ENCODE data around the gene TSC1. TPM values are rescaled to one million over a fixed set of nuclear protein-coding genes. Genes with fewer than 3 reads are reported as not detected.

Gene TSC1
- total and polyA plus RNA-seq, 3 donors from 2014 or later, result 78.4 to 108 (median 100) TPM

DNA sequence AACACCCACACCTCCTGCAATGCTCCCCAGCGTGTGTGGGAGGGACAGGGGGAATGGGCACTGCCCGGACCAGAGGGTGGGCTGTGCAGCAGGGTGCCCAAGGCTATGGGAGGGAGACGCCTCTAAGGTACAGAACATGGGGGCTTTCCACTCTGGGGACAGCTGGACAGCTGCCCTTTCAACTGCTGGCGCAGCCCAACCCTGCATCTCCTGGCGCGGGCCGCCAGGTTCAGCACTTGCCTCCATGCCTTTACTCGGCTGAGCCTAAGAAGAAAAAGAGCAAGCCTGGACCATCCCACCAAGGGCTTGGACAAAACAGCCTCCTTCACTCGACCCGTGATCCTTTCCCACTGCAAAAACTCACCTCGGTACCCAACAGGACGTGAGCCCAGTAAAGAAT lies 81.3 kb downstream of the TSC1 start:
- Histone ChIP-seq H3K9me3 (no peaks in the 10 kb centered on the region), H3K36me3 (ENCODE audit: low read depth, missing control alignments) (no peaks in the 10 kb centered on the region), H3K4me1 (no peaks in the 10 kb centered on the region), H3K4me3 (no peak overlapping the region), H3K27me3 (no peaks in the 10 kb centered on the region), H3K27ac (no peak overlapping the region)
- intact Hi-C loops (cut with DNase I; ENCODE audit: low total_unique reads), result no loop called here
- TF ChIP-seq POLR2A (IDR thresholded peaks at IDR 0.05), result no peak
- TF ChIP-seq, protein P1, sequence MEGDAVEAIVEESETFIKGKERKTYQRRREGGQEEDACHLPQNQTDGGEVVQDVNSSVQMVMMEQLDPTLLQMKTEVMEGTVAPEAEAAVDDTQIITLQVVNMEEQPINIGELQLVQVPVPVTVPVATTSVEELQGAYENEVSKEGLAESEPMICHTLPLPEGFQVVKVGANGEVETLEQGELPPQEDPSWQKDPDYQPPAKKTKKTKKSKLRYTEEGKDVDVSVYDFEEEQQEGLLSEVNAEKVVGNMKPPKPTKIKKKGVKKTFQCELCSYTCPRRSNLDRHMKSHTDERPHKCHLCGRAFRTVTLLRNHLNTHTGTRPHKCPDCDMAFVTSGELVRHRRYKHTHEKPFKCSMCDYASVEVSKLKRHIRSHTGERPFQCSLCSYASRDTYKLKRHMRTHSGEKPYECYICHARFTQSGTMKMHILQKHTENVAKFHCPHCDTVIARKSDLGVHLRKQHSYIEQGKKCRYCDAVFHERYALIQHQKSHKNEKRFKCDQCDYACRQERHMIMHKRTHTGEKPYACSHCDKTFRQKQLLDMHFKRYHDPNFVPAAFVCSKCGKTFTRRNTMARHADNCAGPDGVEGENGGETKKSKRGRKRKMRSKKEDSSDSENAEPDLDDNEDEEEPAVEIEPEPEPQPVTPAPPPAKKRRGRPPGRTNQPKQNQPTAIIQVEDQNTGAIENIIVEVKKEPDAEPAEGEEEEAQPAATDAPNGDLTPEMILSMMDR (IDR thresholded peaks at IDR 0.05), result no peak
- WGBS, 2 donors, result 88 to 90% methylated on average over 11 to 12 of the region's 12 CpGs
- no peak for DNase-seq

DNA sequence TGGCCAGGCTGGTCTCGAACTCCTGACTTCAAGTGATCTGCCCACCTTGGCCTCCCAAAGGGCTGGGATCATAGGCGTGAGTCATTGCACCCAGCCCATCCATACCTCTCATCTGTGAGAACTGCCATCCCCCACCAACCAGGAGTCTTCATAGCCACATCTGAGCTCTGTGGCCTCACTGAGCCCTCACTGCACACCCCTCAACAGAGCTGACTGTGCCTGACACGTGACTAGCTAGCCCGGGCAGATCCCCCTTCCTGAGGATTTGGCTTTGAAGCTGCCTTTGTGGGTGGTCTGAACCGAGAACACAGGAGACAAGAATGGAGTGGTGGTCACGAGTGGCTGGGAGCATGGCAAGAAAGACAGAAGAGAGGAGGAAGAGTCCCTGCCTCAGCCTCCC lies 81.9 kb downstream of the TSC1 start:
- intact Hi-C loops (cut with DNase I; ENCODE audit: low total_unique reads), result no loop called here
- 78 to 85% methylated on average over 6 of the region's 6 CpGs for WGBS, 2 donors
- DNase-seq, result no peak
- no peak overlapping the region for H3K4me3 ChIP-seq
- no peak for TF ChIP-seq POLR2A (IDR thresholded peaks at IDR 0.05)
- TF ChIP-seq, protein P1 (IDR thresholded peaks at IDR 0.05), result no peak
- H3K36me3 ChIP-seq (ENCODE audit: low read depth, missing control alignments), result no peaks in the 10 kb centered on the region
- H3K27me3 ChIP-seq, result no peaks in the 10 kb centered on the region
- peaks cover 3% of the 10 kb centered on the region for H3K4me1 ChIP-seq
- no peaks in the 10 kb centered on the region for H3K9me3 ChIP-seq
- H3K27ac ChIP-seq, result no peak overlapping the region

DNA sequence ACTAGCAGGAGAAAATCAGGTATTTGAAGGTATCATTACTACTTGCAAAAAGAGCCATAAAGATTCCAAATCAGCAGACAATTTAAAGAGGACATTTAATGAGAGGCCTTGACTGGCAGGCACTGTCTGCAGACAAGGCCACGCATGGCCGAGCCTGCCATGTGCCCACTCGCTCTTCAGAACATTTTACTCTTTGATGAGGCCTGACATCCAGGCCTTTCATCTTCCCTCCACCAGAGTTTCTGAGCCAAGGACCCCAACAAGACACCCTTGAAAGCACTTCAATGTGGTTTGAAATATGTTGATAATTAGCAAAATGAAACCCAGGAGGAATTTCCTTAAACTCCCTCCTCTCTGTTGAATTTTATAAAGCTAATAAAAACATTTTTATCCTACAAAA lies 82.8 kb downstream of the TSC1 start:
- Histone ChIP-seq H3K36me3 (ENCODE audit: low read depth, missing control alignments) (no peaks in the 10 kb centered on the region), H3K4me1 (peaks cover 8% of the 10 kb centered on the region), H3K9me3 (no peaks in the 10 kb centered on the region), H3K27ac (no peak overlapping the region), H3K27me3 (no peaks in the 10 kb centered on the region), H3K4me3 (no peak overlapping the region)
- no peak for DNase-seq
- TF ChIP-seq, protein P1 (IDR thresholded peaks at IDR 0.05), result no peak
- TF ChIP-seq POLR2A (IDR thresholded peaks at IDR 0.05), result no peak
- intact Hi-C loops (cut with DNase I; ENCODE audit: low total_unique reads), result no loop called here
- 86% methylated on average over 3 of the region's 3 CpGs for WGBS, 2 donors

DNA sequence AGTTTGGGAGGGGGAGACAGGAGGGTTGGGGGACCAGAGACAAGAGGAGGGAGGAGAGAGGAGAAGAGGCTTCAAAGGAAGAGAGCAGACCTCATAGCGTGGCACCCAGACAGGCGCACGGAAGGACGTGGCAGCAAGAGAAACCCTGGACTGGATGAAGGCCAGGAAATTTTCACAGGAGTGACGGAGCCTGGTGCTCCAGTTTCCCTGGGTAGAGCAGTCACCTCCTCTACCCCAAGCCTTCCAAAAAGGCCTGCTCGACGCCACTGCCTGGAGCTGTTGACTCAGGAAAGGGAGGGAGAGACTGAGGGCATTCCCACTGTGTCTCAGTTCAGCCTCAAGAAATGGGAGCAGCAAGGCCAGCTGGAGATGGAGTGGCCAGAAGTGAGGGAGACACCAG lies 85.7 kb downstream of the TSC1 start:
- Histone ChIP-seq H3K4me1 (peaks cover 8% of the 10 kb centered on the region), H3K27me3 (no peaks in the 10 kb centered on the region), H3K27ac (no peak overlapping the region), H3K9me3 (no peaks in the 10 kb centered on the region), H3K36me3 (ENCODE audit: low read depth, missing control alignments) (no peaks in the 10 kb centered on the region), H3K4me3 (no peak overlapping the region)
- DNase-seq, result no peak
- TF ChIP-seq POLR2A (IDR thresholded peaks at IDR 0.05), result no peak
- TF ChIP-seq, protein P1 (IDR thresholded peaks at IDR 0.05), result no peak
- WGBS, 2 donors, result 79 to 84% methylated on average over 7 of the region's 7 CpGs
- intact Hi-C loops (cut with DNase I; ENCODE audit: low total_unique reads), result no loop called here

DNA sequence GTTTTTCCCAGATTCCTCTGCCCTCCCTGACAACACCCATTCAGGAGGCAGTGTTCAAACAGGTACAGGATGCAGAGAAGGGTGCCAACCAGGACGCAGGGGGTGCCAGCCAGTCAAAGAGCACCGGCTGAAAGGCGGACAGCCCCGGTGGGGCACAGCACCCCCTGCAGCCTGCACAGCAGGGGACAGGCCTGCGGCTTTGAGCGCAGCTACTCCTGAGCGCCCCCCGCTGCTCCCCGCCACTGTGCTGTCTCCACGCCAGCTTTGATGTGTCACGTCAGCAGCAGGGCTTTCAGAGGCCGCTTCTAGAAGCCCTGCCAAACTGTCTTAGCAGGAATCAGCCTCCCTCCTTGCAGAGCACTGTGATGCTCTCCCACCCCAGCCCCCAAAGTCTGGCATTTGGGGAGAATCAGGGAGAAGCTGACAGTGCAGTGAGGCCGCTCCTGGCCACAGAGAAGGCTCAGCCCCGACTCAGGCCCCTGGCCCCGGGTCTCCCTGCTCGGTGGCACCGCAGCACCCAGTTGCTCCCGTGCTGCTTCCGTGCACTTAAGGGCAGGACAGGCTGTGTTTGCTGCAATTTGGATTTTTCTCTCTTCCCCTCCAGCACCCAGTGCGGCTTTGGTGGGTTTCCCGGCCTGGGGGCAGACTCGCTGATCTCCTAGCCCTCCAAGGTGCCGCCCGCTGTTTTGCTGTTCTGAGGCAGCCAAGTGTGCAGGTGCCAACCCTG lies 86.6 kb downstream of the TSC1 start:
- intact Hi-C loops (cut with DNase I; ENCODE audit: low total_unique reads), result no loop called here
- DNase-seq, result no peak
- no peaks in the 10 kb centered on the region for H3K36me3 ChIP-seq (ENCODE audit: low read depth, missing control alignments)
- H3K4me3 ChIP-seq, result no peak overlapping the region
- no peaks in the 10 kb centered on the region for H3K27me3 ChIP-seq
- H3K9me3 ChIP-seq, result no peaks in the 10 kb centered on the region
- no peak overlapping the region for H3K27ac ChIP-seq
- TF ChIP-seq POLR2A (IDR thresholded peaks at IDR 0.05), result no peak
- TF ChIP-seq, protein P1 (IDR thresholded peaks at IDR 0.05), result no peak
- H3K4me1 ChIP-seq, result peaks cover 8% of the 10 kb centered on the region
- whole genome bisulfite sequencing, 2 donors, result 78 to 84% methylated on average over 24 of the region's 24 CpGs

Measured in testis (tissue), 3 donors.